SKM-1 (cell line): ENCODE results near the gene MEPCE.
"Not testable (repeated sequence)": the region's sequence is repeated elsewhere in the genome, so short reads cannot be mapped to it uniquely, and the experiment has no call there.

Experiments used
- DNase-seq: peaks from one replicate; lab custom pipeline; 2025; ENCODE audit not compliant: unreplicated experiment; lab: John Stamatoyannopoulos, UW

Gene MEPCE

DNA sequence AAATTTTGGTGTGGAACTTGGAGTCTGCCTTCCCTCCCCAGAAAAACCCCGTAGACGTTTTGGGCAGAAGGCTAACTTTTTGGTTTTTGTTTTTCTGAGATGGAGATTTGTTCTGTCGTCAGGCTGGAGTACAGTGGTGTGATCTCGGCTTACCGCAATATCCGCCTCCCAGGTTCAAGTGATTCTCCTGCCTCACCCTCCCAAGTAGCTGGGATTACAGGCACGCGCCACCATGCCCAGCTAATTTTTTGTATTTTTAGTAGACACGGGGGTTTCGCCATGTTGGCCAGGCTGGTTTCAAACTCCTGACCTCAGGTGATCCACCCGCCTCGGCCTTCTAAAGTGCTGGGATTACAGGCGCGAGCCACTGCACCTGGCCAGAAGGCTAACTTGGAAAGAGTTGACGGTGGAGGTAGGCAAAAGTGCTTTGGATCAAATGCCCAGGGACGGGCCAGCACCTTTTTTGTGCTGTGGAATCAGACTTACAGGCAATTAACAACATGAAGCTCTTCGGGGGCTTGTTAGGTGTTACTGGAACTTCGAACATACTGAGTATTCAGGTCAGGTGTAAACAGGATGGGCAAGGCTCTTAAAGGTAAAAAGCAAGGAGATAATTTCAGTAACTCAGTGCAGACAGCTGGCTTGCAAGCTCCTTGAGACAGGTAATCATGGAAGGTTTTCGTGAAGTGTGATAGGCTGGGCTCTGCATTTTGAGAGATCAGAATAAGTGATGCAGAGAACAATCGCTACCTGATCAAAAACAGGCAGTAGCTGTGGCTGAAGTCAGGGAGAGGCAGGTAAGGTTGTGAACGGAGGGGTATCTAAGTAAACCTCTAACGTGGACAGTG lies 4.9 kb downstream of the MEPCE start:
- no peak for DNase-seq

DNA sequence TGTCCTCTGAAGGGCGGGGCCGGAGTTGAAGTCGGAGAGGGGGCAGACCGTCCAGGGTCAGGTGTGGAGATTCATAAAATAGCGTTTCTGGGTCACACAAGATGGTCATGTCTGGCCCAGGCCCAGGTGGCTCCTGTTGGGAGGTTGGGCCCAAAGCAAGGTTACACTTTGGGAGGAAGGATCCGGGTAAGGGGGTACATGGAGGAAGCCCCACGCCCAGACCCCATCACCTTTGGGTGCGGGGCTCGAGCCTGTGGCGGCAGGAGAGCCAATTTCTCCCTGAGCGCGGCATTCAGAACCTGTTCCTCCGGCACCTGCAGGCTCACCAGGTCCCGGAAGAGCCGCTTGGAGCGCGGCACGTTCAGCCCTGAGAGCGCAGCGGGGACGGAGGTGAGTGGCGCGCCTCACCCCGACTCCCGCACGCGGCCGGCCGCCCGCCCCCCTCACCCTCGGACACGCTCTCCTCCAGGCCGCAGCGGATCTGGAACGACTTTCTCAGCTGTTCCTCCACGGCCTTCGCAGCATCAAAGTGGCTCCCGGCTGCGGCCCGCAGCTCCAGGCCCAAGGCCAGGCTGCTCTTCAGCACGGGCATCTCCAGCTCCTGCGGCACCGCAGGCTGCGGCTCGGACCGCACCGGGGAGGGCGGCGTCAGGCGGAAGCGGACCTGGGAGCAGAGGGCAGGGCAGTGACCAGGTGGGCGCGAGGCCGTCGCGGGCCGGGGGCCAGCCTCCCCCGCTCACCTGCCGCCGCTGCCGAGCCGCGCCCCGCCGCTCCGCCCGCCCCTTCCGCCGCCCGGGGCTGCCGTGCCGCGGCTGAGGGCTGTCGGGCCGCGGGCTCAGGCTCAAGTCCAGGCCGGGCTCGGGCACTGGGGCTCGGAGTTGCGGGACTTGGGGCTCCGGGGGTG lies 6.0 kb downstream of the MEPCE start:
- no peak for DNase-seq

- DNase-seq: no peak
These were observed 7.8 kb downstream of the MEPCE start for GRCh38 chr7:100437150-100438100.

- no peak for DNase-seq
These were observed 8.5 kb downstream of the MEPCE start for GRCh38 chr7:100438172-100438571.

- DNase-seq: not testable (repeated sequence)
These were observed 9.1 kb downstream of the MEPCE start for GRCh38 chr7:100438731-100439130.

GRCh38 chr7:100439244-100439643 lies 9.6 kb downstream of the MEPCE start:
- not testable (repeated sequence) for DNase-seq

DNA sequence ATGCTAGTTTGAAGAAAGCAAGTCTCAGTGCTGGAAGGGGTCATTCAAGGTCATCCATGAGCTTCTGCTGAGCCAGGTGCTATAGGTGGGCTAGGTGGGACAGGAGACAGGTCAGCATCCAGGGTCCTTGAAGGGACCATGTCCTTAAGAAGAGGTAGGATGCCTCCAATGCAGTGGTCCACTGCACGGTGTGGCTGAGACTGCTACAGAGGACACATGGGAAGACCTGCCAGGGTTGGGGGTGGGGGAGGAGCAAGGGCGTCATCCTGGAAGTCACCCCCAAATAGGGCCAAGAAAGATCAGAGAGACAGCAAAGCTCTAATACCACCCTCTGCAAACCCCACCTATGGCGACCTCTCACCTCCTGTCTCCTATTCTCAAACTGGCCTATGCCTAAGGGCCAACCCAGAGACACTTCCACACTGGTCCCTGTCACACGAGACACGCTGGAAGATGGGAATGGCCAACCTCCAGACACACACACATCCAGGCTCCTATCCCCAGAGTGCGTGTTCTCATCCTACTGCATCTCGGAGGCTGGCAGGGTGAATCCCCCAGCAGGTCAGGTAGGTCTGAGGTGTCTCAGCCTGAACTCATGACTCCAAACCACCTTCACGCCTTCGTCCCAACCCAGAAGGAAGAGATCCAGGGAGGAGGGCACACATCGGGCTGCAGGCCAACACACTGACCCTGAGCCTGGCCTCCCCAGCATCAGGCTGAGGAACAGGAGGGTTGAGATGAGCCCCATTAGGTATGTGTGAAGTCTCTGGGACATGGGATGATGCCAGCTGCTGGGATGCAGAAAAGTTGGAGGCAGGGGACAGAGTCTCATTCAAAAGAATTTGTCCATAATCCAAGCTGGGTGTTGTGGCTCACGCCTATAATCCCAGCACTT lies 12.3 kb downstream of the MEPCE start:
- DNase-seq: no peak

DNA sequence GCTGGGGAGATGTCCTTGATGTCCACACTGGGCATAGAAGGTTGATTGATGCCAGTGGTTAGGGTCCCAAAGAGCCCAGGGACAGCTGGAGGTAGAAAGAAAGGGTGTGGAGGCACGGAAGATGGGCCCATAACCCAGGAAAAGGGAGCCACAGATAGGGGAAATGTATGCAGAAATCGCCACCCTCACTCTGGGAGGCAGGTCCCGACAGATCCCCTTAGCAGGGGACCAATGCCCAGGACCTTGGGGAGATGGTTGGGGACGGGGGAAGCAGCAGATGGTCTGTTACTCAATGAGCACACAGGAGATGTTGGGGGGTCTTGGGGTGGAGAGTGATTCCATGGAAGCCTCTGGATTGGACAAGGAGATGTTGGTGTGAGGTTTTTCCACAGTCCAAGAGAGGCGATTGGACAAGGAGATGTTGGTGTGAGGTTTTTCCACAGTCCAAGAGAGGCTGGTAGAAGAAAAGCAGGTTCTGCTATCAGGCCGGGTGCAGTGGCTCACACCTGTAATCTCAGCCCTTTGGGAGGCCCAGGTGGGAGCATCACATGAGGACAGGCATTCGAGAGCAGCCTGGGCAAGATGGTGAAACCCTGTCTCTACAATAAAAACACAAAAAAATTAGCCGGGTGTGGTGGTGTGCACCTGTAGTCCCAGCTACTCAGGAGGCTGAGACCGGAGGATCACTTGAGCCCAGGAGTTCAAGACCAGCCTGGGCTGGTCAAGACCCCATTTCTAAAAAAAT lies 13.6 kb downstream of the MEPCE start:
- DNase-seq: no peak

DNA sequence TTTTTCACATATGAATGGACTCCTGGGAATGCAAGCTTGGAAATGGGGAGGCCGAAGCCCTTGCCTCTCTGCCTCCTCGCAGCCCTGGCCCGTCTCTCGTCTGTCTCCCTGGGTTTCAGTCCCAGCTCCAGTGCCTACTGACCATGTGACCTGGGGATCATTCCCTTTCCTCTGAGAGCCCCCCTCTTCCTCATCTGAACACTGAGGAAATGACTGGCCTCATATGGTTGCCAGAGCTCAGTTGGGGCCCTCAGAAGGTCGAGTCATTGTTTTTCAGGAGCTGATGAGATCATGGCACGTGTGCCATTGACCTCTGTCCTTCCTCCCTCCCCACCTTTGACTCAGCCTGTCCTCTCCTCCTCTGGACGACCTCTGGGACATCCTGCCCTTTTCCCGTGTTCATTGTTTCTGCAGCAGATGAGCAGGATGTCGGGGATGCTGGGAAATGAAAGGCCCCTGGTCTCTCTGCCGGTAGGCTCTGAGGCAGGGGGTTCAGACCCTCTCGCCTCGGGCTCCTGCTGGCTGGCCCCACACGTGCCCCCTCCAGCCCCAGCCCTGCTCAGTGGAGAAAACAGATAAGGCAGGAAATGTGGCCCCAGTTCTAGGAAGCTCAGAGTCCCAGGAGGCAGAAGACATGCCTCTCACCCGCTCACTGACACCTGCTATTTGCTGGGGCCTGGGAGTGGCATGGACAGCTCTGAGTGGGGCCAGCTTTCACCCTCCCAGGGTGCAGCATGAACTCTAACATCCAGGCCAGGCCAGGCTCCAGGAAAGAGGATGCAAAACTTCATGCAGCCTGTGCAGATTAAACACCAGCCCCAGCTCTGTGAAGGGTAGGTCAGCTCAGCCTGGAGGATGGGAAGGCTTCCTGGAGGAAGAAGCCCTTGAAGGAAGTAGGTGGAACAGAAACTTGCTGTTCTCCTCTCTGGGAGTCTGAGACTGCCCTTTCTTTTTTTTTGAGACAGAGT lies 15.0 kb downstream of the MEPCE start:
- no peak for DNase-seq

GRCh38 chr7:100446040-100446439 lies 16.4 kb downstream of the MEPCE start:
- DNase-seq: no peak

- not testable (repeated sequence) for DNase-seq
These were observed 17.7 kb downstream of the MEPCE start for GRCh38 chr7:100447363-100447762.

- no peak for DNase-seq
These were observed 19.7 kb downstream of the MEPCE start for GRCh38 chr7:100449190-100449795.

DNA sequence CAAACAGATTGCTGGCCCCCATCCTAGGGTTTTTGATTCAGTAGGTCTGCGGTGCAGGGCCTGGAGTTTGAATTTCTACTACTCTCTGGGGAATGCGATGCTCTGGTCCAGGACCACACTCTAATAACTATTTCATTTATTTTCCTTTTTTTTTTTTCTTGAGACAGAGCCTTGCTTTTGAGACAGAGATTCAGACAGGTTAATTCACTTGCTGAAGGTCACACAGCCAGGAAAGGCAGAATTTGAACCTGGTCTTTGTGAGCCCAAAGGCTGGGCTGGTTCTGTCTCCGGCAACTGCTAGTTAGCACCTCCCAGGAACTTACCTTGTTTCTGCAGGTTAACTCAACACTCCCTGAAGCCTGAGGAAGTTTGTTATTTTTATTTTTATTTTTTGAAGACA lies 22.9 kb downstream of the MEPCE start:
- no peak for DNase-seq

GRCh38 chr7:100453854-100454253 lies 24.2 kb downstream of the MEPCE start:
- not testable (repeated sequence) for DNase-seq

DNA sequence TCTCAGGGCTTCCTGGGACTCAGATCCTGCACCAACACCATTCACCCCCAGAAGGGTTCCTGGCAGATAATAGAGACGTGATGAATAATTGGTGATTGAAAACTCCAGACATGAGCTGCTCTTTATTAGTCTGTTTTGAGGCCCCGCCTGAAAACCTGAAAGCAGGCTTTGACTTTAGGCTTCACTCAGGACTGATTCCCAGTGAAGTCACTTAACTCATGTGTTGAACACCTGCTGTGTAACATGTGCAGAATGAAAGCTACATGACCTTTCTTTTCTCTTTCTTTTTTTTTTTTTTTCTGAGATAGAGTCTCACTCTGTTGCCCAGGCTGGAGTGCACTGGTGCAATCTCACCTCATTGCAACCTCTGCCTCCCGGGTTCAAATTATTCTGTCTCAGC lies 25.6 kb downstream of the MEPCE start:
- no peak for DNase-seq

GRCh38 chr7:100456562-100456961 lies 26.9 kb downstream of the MEPCE start:
- no peak for DNase-seq

- no peak for DNase-seq
These were observed 27.4 kb downstream of the MEPCE start for GRCh38 chr7:100457033-100457432.
